Peyer's patch (tissue), 4 donors: ENCODE measurements around the gene CFAP43. TPM values are rescaled to one million over a fixed set of nuclear protein-coding genes. Genes with fewer than 3 reads are reported as not detected.
"Not testable (repeated sequence)": the region's sequence is repeated elsewhere in the genome, so short reads cannot be mapped to it uniquely, and the experiment has no call there.

Experiments used
- DNase-seq, 3 donors: peaks; one replicate each; pipeline ENCODE4 v3.0.0-alpha.2; 2017 to 2019
- H3K27ac ChIP-seq, 4 donors: fragments of 200-600 bp; sonication (generic); one replicate each; pipeline ENCODE4 v1.5.1; 2016 to 2019
- H3K27me3 ChIP-seq, 2 donors: fragments of 200-600 bp; sonication (generic); one replicate each; pipeline ENCODE4 v1.5.1; 2019
- H3K36me3 ChIP-seq, 3 donors: fragments of 200-600 bp; sonication (generic); one replicate each; pipeline ENCODE4 v1.5.1; 2016 to 2019
- H3K4me1 ChIP-seq, 4 donors: fragments of 200-600 bp; sonication (generic); one replicate each; pipeline ENCODE4 v1.5.1; 2016 to 2019
- H3K4me3 ChIP-seq, 4 donors: fragments of 200-600 bp; sonication (generic); 1 replicate in 3 of 4; 2 replicates in 1 of 4; pipeline ENCODE4 v1.5.1; 2016 to 2019; ENCODE audit warnings: mild to moderate bottlenecking in 1 of 4
- H3K9me3 ChIP-seq, 4 donors: fragments of 200-600 bp; sonication (generic); one replicate each; pipeline ENCODE4 v1.5.1; 2016 to 2019; ENCODE audit warnings: mild to moderate bottlenecking in 1 of 4
- CTCF ChIP-seq, 6 experiments: fragments of 450-650 bp in 4 of 6; fragments of 200-600 bp in 2 of 6; sonication (generic) in 1 of 6; IDR thresholded peaks; one replicate each; pipeline ENCODE4 v1.5.1; 2017 to 2019; ENCODE audit warnings: antibody characterized with exemption in 6 of 6, mild to moderate bottlenecking in 3 of 6, moderate library complexity in 1 of 6
- POLR2A ChIP-seq, 2 donors: fragments of 450-650 bp; IDR thresholded peaks; one replicate each; pipeline ENCODE4 v1.5.1; 2017; ENCODE audit warnings: antibody characterized with exemption in 2 of 2, mild to moderate bottlenecking in 2 of 2, moderate library complexity in 2 of 2
- total RNA-seq, 4 donors: library from RNA; depleted of rRNA; stranded (reverse); fragments of >200 nt; gene quantifications; one replicate each; pipeline ENCODE4 v1.1.0, GENCODE V29; 2016

CFAP43 gene
- total RNA-seq, 4 donors from 2014 or later, result 0.27 to 12.4 (median 0.76) TPM; not detected in 1

- TF ChIP-seq POLR2A (IDR thresholded peaks at IDR 0.05) (no peak), CTCF (IDR thresholded peaks at IDR 0.05) (no peak)
- Histone ChIP-seq H3K4me3 (no peak overlapping the region), H3K27ac (no peak overlapping the region), H3K36me3 (no peaks in the 10 kb centered on the region), H3K9me3 (peaks cover 0 to 5% (median 0%) of the 10 kb centered on the region in 4 donors), H3K4me1 (peaks cover 0 to 19% (median 8%) of the 10 kb centered on the region in 4 donors), H3K27me3 (no peaks in the 10 kb centered on the region)
- DNase-seq, result no peak
Observed at GRCh38 chr10:104250371-104250770, 18.2 kb upstream of the CFAP43 start.

GRCh38 chr10:104248931-104249330 is 16.8 kb upstream of the CFAP43 start:
- H3K27me3 ChIP-seq, DNase-seq, H3K27ac ChIP-seq, H3K36me3 ChIP-seq, H3K4me3 ChIP-seq, H3K9me3 ChIP-seq: not testable (repeated sequence)
- H3K4me1 ChIP-seq, result peaks cover 0 to 14% (median 6%) of the 10 kb centered on the region in 4 donors

- no peaks in the 10 kb centered on the region for H3K36me3 ChIP-seq
- H3K27me3 ChIP-seq, result no peaks in the 10 kb centered on the region
- H3K4me3 ChIP-seq, result no peak overlapping the region
- H3K4me1 ChIP-seq, result peaks cover 0 to 8% (median 0%) of the 10 kb centered on the region in 4 donors
- no peak overlapping the region for H3K27ac ChIP-seq
- no peak for DNase-seq
- TF ChIP-seq CTCF (IDR thresholded peaks at IDR 0.05) (no peak), POLR2A (IDR thresholded peaks at IDR 0.05) (no peak)
- H3K9me3 ChIP-seq, result peaks cover 0 to 5% (median 0%) of the 10 kb centered on the region in 4 donors
Observed at GRCh38 chr10:104247513-104248146, 15.5 kb upstream of the CFAP43 start.

- Histone ChIP-seq H3K27ac (no peak overlapping the region), H3K4me3 (no peak overlapping the region)
Observed at GRCh38 chr10:104246976-104247375, 14.8 kb upstream of the CFAP43 start.

GRCh38 chr10:104245066-104245632 is 13.0 kb upstream of the CFAP43 start:
- Histone ChIP-seq H3K4me3 (no peak overlapping the region), H3K36me3 (no peaks in the 10 kb centered on the region), H3K27ac (no peak overlapping the region), H3K4me1 (no peaks in the 10 kb centered on the region), H3K9me3 (peaks cover 0 to 5% (median 0%) of the 10 kb centered on the region in 4 donors), H3K27me3 (no peaks in the 10 kb centered on the region)
- no peak for DNase-seq
- TF ChIP-seq POLR2A (IDR thresholded peaks at IDR 0.05) (no peak), CTCF (IDR thresholded peaks at IDR 0.05) (no peak)

More at GRCh38 chr10:104246976-104247375, 14.8 kb upstream of the CFAP43 start:
- TF ChIP-seq POLR2A (IDR thresholded peaks at IDR 0.05) (no peak), CTCF (IDR thresholded peaks at IDR 0.05) (no peak)
- H3K36me3 ChIP-seq, result no peaks in the 10 kb centered on the region
- peaks cover 0 to 5% (median 0%) of the 10 kb centered on the region in 4 donors for H3K9me3 ChIP-seq
- DNase-seq, result no peak
- H3K4me1 ChIP-seq, result peaks cover 0 to 1% (median 0%) of the 10 kb centered on the region in 4 donors
- H3K27me3 ChIP-seq, result no peaks in the 10 kb centered on the region

GRCh38 chr10:104243512-104243911 is 11.3 kb upstream of the CFAP43 start:
- DNase-seq, result no peak
- Histone ChIP-seq H3K4me3 (no peak overlapping the region), H3K27ac (no peak overlapping the region), H3K36me3 (no peaks in the 10 kb centered on the region), H3K4me1 (no peaks in the 10 kb centered on the region), H3K9me3 (peaks cover 0 to 5% (median 0%) of the 10 kb centered on the region in 4 donors), H3K27me3 (no peaks in the 10 kb centered on the region)
- TF ChIP-seq CTCF (IDR thresholded peaks at IDR 0.05) (no peak), POLR2A (IDR thresholded peaks at IDR 0.05) (no peak)

GRCh38 chr10:104243009-104243408 is 10.8 kb upstream of the CFAP43 start:
- H3K27ac ChIP-seq, H3K4me3 ChIP-seq, H3K4me1 ChIP-seq, H3K36me3 ChIP-seq, H3K9me3 ChIP-seq, H3K27me3 ChIP-seq, DNase-seq: not testable (repeated sequence)
